HepG2 (cell line): ENCODE results near the gene UTF1. TPM values are rescaled to one million over a fixed set of nuclear protein-coding genes. Genes with fewer than 3 reads are reported as not detected.

Source experiments
- ATAC-seq: fragments of 200-7000 bp; cut with Tn5 transposase; 3 replicates; pipeline ENCODE4 v1.9.1; 2020; ENCODE audit warnings: mild to moderate bottlenecking, moderate library complexity
- BruUV-seq: library from RNA; stranded (reverse); fragments of 400-500 nt; replicated peaks from 2 replicates; lab custom pipeline; 2021; lab: Mats Ljungman, UMichigan
- CTCF ChIA-PET: fragments of 300-600 bp; formaldehyde crosslinking; extraction: SDS; loops from one replicate; lab custom pipeline; 2021; ENCODE audit warnings: low total read pairs, inconsistent platforms, low intra/inter-chr PET ratio; lab: Yijun Ruan, JAX
- POLR2A ChIA-PET: fragments of 350-600 bp; sonication (Branson Sonifier 250); formaldehyde crosslinking; loops from one replicate; lab custom pipeline; 2020; ENCODE audit warnings: antibody characterized with exemption, inconsistent platforms; lab: Yijun Ruan, JAX
- DNase-seq: peaks from one replicate; pipeline ENCODE4 v3.0.0-alpha.2; 2015; ENCODE audit warnings: low spot score
- FAIRE-seq: peaks from 3 replicates; lab custom pipeline; 2011; peaks lifted over from hg19 to GRCh38; lab: Jason Lieb, UNC
- H2AFZ ChIP-seq: one replicate; pipeline ENCODE4 v1.6.1; 2011; ENCODE audit warnings: low read length, inconsistent platforms
- H3K27ac ChIP-seq: fragments of 300-600 bp; 3 replicates; pipeline ENCODE4 v1.8.0; 2011; ENCODE audit warnings: mixed run types, mild to moderate bottlenecking, mixed read lengths, low read length, inconsistent platforms; ENCODE audit not compliant: insufficient read depth; ENCODE audit errors: extremely low read length
- H3K27me3 ChIP-seq, 2 experiments: fragments of 200-600 bp in 1 of 2; 2 replicates in 1 of 2; 3 replicates in 1 of 2; pipeline versions ENCODE4 v1.6.0 to v1.8.0; 2011; ENCODE audit warnings: low read length in 2 of 2, mild to moderate bottlenecking in 2 of 2, moderate library complexity in 2 of 2, inconsistent platforms in 1 of 2; ENCODE audit not compliant: insufficient read depth in 2 of 2, control insufficient read depth in 1 of 2
- H3K36me3 ChIP-seq, 2 experiments: fragments of 200-600 bp in 1 of 2; replicated peaks in 1 of 2; 2 replicates in 1 of 2; 3 replicates in 1 of 2; pipeline versions ENCODE4 v1.5.1 to v1.8.0; 2011; ENCODE audit warnings: low read length in 2 of 2, inconsistent platforms in 1 of 2; ENCODE audit not compliant: insufficient read depth in 2 of 2, control insufficient read depth in 1 of 2
- H3K4me1 ChIP-seq: 2 replicates; pipeline ENCODE4 v1.5.1; 2012; ENCODE audit warnings: low read length, inconsistent platforms; ENCODE audit not compliant: insufficient read depth
- H3K4me2 ChIP-seq: 2 replicates; pipeline ENCODE4 v1.6.0; 2011; ENCODE audit warnings: low read depth, low read length, inconsistent platforms
- H3K4me3 ChIP-seq, 3 experiments: fragments of 200-600 bp in 1 of 3; sonication (generic), shearing (Covaris generic) in 1 of 3; replicated peaks in 1 of 3; 2 replicates each; pipeline ENCODE4 v1.5.1; 2011 to 2016; ENCODE audit warnings: low read length in 3 of 3, inconsistent platforms in 2 of 3, low read depth in 2 of 3, mild to moderate bottlenecking in 2 of 3, control low read depth in 1 of 3, mixed read lengths in 1 of 3; ENCODE audit not compliant: insufficient read depth in 1 of 3
- H3K79me2 ChIP-seq: one replicate; pipeline ENCODE4 v1.6.1; 2011; ENCODE audit warnings: low read length, inconsistent platforms; ENCODE audit not compliant: insufficient read depth
- H3K9ac ChIP-seq: 2 replicates; pipeline ENCODE4 v1.6.0; 2011; ENCODE audit warnings: mild to moderate bottlenecking, low read depth, low read length, inconsistent platforms; ENCODE audit not compliant: insufficient read depth
- H3K9me3 ChIP-seq: 2 replicates; pipeline ENCODE4 v1.5.1; 2012; ENCODE audit warnings: mild to moderate bottlenecking, low read length
- H4K20me1 ChIP-seq: 2 replicates; pipeline ENCODE4 v1.6.0; 2011; ENCODE audit warnings: inconsistent platforms, mild to moderate bottlenecking, low read length, moderate library complexity; ENCODE audit not compliant: insufficient read depth
- AHR ChIP-seq: IDR thresholded peaks from 2 replicates; pipeline ENCODE4 v1.6.1; 2018; ENCODE audit warnings: missing genetic modification reagents, missing compliant biosample characterization
- FLYWCH1 ChIP-seq: sonication (generic); formaldehyde crosslinking; IDR thresholded peaks from 2 replicates; pipeline ENCODE4 v1.8.1; 2023; ENCODE audit warnings: mild to moderate bottlenecking, missing genetic modification reagents
- MYC ChIP-seq: sonication (generic); formaldehyde crosslinking; IDR thresholded peaks from 2 replicates; pipeline ENCODE4 v1.9.0; 2021; ENCODE audit warnings: missing genetic modification reagents, borderline replicate concordance
- NFYC ChIP-seq: IDR thresholded peaks from 2 replicates; pipeline ENCODE4 v1.6.1; 2016; ENCODE audit warnings: missing genetic modification reagents, missing compliant biosample characterization
- NPAS2 ChIP-seq: sonication (generic); formaldehyde crosslinking; IDR thresholded peaks from 2 replicates; pipeline ENCODE4 v1.8.0; 2022; ENCODE audit warnings: mild to moderate bottlenecking, missing genetic modification reagents, borderline replicate concordance
- PHF20 ChIP-seq: sonication (generic); formaldehyde crosslinking; IDR thresholded peaks from 2 replicates; pipeline ENCODE4 v1.5.0; 2020; ENCODE audit warnings: mild to moderate bottlenecking, missing genetic modification reagents
- PRDM4 ChIP-seq: sonication (generic); formaldehyde crosslinking; IDR thresholded peaks from 2 replicates; pipeline ENCODE4 v1.9.0; 2021; ENCODE audit warnings: missing genetic modification reagents, borderline replicate concordance
- SMAD3 ChIP-seq: sonication (generic); formaldehyde crosslinking; IDR thresholded peaks from 2 replicates; pipeline ENCODE4 v1.4.0; 2020; ENCODE audit warnings: missing genetic modification reagents
- TP53 ChIP-seq: sonication (generic); formaldehyde crosslinking; conservative IDR thresholded peaks from 2 replicates; pipeline ENCODE4 v1.4.0; 2020; ENCODE audit warnings: missing genetic modification reagents
- ZC3H13 ChIP-seq: sonication (generic); formaldehyde crosslinking; IDR thresholded peaks from 2 replicates; pipeline ENCODE4 v1.8.1; 2023; ENCODE audit warnings: mild to moderate bottlenecking, missing genetic modification reagents, moderate library complexity
- ZFP91 ChIP-seq: sonication (generic); formaldehyde crosslinking; IDR thresholded peaks from 2 replicates; pipeline ENCODE4 v1.9.0; 2022; ENCODE audit warnings: missing genetic modification reagents, mild to moderate bottlenecking, borderline replicate concordance
- ZFY ChIP-seq: sonication (generic); formaldehyde crosslinking; IDR thresholded peaks from 2 replicates; pipeline ENCODE4 v1.4.0; 2020; ENCODE audit warnings: missing genetic modification reagents
- ZNF160 ChIP-seq: sonication (generic); formaldehyde crosslinking; IDR thresholded peaks from 2 replicates; pipeline ENCODE4 v1.8.0; 2022; ENCODE audit warnings: mild to moderate bottlenecking, inconsistent platforms, missing genetic modification reagents
- ZNF766 ChIP-seq: sonication (generic); formaldehyde crosslinking; IDR thresholded peaks from 2 replicates; pipeline ENCODE4 v1.5.0; 2020; ENCODE audit warnings: missing genetic modification reagents, borderline replicate concordance
- WGBS: methylation state at CpG from one replicate; pipeline ENCODE4 v1.1.6; 2017; ENCODE audit warnings: low lambda C conversion rate; 5-methylcytosine and 5-hydroxymethylcytosine counted together
- in situ Hi-C: cut with HindIII; loops from 2 replicates; pipeline ENCODE4 v1.10.0; 2017; ENCODE audit warnings: low pct_unique_long_range_greater_than_20kb; ENCODE audit not compliant: extremely low pct_ligation_motif_present
- intact Hi-C: fragments of 100-400 bp; cut with micrococcal nuclease; formaldehyde crosslinking; loops from one replicate; pipeline ENCODE4 v1.10.0; 2022; ENCODE audit not compliant: unreplicated experiment
- polyA plus RNA-seq, 8 experiments: library from polyadenylated mRNA; depleted of rRNA in 3 of 8; stranded (reverse) in 7 of 8; unstranded in 1 of 8; fragments of >200 nt; fragmentation: Illumina TruSeq in 4 of 8; extraction: Trizol in 4 of 8; gene quantifications; 2 replicates each; pipeline versions ENCODE4 v1.2.1 to v1.2.3, GENCODE V29; 2011 to 2016; ENCODE audit warnings: low read depth in 4 of 8, missing spikeins in 1 of 8, mixed read lengths in 1 of 8; ENCODE audit not compliant: insufficient read depth in 1 of 8
- total RNA-seq, 5 experiments: library from RNA; depleted of rRNA; stranded (reverse); fragments of >200 nt; fragmentation: Illumina TruSeq; extraction: Trizol; gene quantifications; 2 replicates each; pipeline ENCODE4 v1.2.3, GENCODE V29; 2016; ENCODE audit warnings: low read depth in 1 of 5
- TF ChIP-seq, protein P1 (sequence below): sonication (generic); formaldehyde crosslinking; IDR thresholded peaks from 2 replicates; pipeline ENCODE4 v1.4.0; 2020; ENCODE audit warnings: missing genetic modification reagents
- TF ChIP-seq, protein P2 (sequence below): sonication (generic); formaldehyde crosslinking; IDR thresholded peaks from 2 replicates; pipeline ENCODE4 v1.4.0; 2020; ENCODE audit warnings: missing genetic modification reagents, mild to moderate bottlenecking, borderline replicate concordance
- TF ChIP-seq, protein P3 (sequence below): sonication (generic); formaldehyde crosslinking; IDR thresholded peaks from 2 replicates; pipeline ENCODE4 v1.5.0; 2020; ENCODE audit warnings: mild to moderate bottlenecking, missing genetic modification reagents, moderate library complexity

Gene UTF1
- total and polyA plus RNA-seq, 2 of the 13 experiments (the other 11 are each of a cell fraction or from before 2014, with no cell fraction given) = not detected

GRCh38 chr10:133267293-133267692 lies 37.3 kb downstream of the UTF1 start:
- Histone ChIP-seq H3K4me3 (no peak overlapping the region), H3K4me2 (no peak overlapping the region), H2AFZ (no peak overlapping the region), H4K20me1 (no peaks in the 10 kb centered on the region), H3K27ac (no peak overlapping the region), H3K9ac (no peak overlapping the region), H3K9me3 (no peaks in the 10 kb centered on the region), H3K36me3 (no peaks in the 10 kb centered on the region), H3K4me1 (no peaks in the 10 kb centered on the region), H3K79me2 (no peaks in the 10 kb centered on the region), H3K27me3 (peaks cover 3 to 20% of the 10 kb centered on the region in 2 experiments; a peak in 4 of 5 replicates)
- intact Hi-C loops (no loop called here), in situ Hi-C loops (no loop called here)
- BruUV-seq = no TSS peak
- FAIRE-seq (no peak), ATAC-seq (no peak), DNase-seq (no peak)
- ChIA-PET POLR2A (no interaction called here), CTCF (no interaction called here)
- WGBS = 43% methylated on average over 9 of the region's 14 CpGs
- TF ChIP-seq TP53 (CRISPR knock-in tag) = no peak
- TF ChIP-seq PHF20 = no peak
- no peak for TF ChIP-seq NPAS2
- no peak for TF ChIP-seq SMAD3
- TF ChIP-seq ZFP91 (CRISPR knock-in tag) = no peak
- TF ChIP-seq, protein P1, sequence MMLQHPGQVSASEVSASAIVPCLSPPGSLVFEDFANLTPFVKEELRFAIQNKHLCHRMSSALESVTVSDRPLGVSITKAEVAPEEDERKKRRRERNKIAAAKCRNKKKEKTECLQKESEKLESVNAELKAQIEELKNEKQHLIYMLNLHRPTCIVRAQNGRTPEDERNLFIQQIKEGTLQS = no peak
- TF ChIP-seq AHR (CRISPR knock-in tag) = no peak
- TF ChIP-seq MYC (CRISPR knock-in tag) = no peak
- no peak for TF ChIP-seq ZFY (CRISPR knock-in tag)
- no peak for TF ChIP-seq FLYWCH1 (CRISPR knock-in tag)
- TF ChIP-seq NFYC (CRISPR knock-in tag) = no peak
- TF ChIP-seq, protein P2, sequence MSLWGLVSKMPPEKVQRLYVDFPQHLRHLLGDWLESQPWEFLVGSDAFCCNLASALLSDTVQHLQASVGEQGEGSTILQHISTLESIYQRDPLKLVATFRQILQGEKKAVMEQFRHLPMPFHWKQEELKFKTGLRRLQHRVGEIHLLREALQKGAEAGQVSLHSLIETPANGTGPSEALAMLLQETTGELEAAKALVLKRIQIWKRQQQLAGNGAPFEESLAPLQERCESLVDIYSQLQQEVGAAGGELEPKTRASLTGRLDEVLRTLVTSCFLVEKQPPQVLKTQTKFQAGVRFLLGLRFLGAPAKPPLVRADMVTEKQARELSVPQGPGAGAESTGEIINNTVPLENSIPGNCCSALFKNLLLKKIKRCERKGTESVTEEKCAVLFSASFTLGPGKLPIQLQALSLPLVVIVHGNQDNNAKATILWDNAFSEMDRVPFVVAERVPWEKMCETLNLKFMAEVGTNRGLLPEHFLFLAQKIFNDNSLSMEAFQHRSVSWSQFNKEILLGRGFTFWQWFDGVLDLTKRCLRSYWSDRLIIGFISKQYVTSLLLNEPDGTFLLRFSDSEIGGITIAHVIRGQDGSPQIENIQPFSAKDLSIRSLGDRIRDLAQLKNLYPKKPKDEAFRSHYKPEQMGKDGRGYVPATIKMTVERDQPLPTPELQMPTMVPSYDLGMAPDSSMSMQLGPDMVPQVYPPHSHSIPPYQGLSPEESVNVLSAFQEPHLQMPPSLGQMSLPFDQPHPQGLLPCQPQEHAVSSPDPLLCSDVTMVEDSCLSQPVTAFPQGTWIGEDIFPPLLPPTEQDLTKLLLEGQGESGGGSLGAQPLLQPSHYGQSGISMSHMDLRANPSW (CRISPR knock-in tag) = no peak
- no peak for TF ChIP-seq ZC3H13 (CRISPR knock-in tag)
- TF ChIP-seq, protein P3, sequence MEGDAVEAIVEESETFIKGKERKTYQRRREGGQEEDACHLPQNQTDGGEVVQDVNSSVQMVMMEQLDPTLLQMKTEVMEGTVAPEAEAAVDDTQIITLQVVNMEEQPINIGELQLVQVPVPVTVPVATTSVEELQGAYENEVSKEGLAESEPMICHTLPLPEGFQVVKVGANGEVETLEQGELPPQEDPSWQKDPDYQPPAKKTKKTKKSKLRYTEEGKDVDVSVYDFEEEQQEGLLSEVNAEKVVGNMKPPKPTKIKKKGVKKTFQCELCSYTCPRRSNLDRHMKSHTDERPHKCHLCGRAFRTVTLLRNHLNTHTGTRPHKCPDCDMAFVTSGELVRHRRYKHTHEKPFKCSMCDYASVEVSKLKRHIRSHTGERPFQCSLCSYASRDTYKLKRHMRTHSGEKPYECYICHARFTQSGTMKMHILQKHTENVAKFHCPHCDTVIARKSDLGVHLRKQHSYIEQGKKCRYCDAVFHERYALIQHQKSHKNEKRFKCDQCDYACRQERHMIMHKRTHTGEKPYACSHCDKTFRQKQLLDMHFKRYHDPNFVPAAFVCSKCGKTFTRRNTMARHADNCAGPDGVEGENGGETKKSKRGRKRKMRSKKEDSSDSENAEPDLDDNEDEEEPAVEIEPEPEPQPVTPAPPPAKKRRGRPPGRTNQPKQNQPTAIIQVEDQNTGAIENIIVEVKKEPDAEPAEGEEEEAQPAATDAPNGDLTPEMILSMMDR (CRISPR knock-in tag) = no peak
- TF ChIP-seq ZNF160 (CRISPR knock-in tag) = no peak
- TF ChIP-seq PRDM4 (CRISPR knock-in tag) = no peak
- no peak for TF ChIP-seq ZNF766 (CRISPR knock-in tag)
